ENCODE data around the gene GASK1A.
"Not testable (repeated sequence)": the region's sequence is repeated elsewhere in the genome, so short reads cannot be mapped to it uniquely, and the experiment has no call there.

Gene GASK1A

DNA sequence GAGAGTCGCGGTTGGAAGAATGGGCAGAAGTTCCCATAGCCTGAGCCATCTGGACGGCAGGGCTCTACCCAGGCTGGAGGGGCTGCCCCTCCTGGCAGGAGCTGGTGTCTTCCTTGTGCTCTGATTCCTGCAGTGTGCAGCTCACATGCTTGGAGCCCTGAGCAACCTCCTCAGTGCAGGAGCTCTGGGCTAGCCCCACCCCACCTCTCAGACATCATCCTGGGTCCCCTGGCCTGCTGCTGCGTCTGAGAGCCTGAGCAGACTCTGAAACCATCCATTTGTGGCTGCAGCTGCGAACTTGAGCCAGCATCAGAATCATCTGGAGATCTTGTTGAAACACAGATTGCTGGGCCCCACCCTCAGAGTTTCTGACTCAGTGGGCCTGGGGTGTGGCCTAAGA is 84.0 kb downstream of the GASK1A start:
- DNase-seq (ENCODE audit: low read depth) = no peak

DNA sequence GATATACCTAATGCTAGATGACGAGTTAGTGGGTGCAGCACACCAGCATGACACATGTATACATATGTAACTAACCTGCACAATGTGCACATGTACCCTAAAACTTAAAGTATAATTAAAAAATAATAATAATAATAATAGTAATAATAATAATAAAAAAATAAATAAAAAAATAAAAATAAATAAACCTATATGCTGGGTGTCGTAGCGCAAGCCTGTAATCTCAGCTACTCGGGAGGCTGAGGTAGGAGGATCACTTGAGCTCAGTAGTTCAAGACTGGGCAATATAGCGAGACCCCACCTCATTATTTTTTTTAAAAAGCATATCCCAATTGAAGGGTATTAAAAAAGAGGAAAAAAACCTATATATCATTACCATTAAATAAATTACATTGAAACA is 91.6 kb downstream of the GASK1A start:
- DNase-seq (ENCODE audit: low read depth) = not testable (repeated sequence)

DNA sequence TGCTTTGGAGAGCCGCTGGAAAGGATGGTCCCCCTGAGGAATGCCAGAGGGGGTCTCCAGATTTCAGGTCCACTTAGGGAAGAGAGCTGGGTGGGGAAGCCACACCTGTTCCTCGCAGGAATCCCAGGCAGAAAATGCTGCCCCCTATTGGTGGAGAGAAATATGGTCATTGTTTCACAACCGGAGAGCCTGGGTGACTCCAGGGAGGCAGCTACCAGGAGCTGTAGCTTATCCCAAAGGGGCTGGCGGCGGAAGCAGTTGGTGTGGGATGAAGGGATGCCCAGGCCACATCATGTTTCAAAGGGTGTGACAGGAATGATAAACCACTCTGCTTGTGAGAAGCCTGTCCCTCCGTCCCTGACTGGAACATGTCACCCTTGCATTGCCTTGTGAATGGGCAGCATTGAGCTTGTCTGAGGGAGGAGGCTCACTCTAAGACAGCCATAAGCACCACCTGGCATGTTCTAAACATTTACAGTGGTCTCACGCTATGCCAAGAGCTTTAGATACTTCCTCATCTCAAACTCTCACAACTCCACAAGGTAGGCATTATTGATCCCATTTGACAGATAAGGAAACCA is 92.3 kb downstream of the GASK1A start:
- DNase-seq (ENCODE audit: low read depth) = no peak

DNA sequence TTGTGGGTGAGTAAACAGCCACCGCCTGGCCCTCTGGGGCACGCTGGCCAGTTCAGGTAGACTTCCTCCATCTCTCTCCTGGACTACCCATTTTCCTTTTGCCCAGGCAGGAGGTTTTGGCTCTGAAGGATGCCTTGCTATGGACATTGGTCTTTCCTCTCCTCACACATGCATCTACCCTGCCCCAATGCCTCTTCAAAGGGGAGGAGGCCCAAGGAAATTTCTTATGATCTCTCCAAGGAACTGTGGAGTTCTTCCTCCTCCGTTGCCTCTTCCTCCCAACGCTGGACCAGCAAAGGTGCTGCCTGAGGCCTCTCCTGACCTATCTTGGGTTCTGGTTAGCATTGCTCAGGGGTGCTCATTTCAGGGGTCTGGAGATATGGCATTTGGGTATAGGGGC is 93.2 kb downstream of the GASK1A start:
- no peak for DNase-seq (ENCODE audit: low read depth)

DNA sequence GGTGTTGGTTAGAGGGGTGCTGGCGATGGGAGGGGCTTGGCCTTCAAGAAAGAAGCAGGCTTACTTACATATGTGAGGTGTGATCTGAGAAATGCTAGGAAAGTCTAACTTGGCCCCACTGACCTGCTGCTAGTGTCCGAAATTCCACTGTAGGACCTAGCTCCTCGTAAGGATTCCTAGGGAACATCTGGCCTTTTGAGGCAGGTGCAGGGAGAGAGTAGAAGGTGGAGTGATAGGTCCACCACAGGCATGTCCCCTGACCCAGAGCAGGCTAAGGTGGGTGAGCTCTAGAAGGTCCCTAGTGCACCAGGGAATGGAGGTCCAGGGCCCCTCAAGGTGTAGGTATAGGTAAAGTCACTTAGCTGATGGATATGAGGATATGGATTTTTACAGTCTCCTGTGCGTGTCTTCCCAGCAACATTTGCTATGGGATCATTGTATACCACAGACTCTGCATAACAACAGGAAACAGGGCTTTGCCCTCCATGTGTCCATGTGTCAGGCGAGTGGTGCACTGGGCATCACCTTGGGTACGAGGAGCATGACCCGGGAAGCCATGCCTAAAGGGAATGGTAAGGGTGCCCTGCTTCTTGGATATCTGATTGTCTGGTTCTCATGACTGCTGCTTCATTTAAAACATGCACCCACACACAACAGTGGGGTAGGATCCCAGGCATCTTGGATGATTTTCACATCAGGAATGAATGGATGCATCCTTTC is 94.2 kb downstream of the GASK1A start:
- DNase-seq (ENCODE audit: low read depth) = no peak

DNA sequence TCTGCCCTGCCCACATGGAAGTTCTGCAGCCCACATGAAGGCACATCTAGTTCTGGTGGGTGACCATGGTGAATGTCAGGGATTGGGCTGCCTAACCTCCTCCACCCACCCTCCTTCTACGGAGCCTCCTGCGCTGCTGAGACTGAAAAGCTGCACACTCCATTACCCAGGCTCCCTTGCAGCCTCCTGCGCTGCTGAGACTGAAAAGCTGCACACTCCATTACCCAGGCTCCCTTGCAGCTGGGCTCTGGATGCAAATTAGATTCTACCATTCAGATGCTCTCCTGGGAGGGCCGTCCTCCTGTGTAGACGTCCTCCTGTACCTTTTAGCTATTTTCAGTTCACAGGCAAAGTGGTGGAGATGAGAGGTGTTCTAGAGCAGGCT is 94.7 kb downstream of the GASK1A start:
- DNase-seq (ENCODE audit: low read depth) = no peak

DNA sequence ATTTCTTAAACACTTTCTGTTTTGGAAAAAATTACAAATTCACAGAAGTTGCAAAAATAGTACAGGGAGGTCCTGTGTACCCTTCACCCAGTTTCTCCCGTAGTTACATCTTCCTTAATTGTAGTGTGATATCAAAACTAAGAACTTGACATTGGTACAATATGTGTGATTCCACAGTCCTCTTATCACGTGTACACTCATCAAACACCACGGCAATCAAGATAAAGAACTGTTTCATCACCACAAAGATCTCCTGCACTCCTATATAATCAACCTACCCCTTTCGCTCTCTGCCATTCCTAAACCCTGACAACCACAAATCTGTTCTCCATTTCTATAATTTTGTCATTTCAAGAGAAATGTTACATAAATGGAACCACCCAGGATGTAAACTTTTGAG is 95.4 kb downstream of the GASK1A start:
- no peak for DNase-seq (ENCODE audit: low read depth)

DNA sequence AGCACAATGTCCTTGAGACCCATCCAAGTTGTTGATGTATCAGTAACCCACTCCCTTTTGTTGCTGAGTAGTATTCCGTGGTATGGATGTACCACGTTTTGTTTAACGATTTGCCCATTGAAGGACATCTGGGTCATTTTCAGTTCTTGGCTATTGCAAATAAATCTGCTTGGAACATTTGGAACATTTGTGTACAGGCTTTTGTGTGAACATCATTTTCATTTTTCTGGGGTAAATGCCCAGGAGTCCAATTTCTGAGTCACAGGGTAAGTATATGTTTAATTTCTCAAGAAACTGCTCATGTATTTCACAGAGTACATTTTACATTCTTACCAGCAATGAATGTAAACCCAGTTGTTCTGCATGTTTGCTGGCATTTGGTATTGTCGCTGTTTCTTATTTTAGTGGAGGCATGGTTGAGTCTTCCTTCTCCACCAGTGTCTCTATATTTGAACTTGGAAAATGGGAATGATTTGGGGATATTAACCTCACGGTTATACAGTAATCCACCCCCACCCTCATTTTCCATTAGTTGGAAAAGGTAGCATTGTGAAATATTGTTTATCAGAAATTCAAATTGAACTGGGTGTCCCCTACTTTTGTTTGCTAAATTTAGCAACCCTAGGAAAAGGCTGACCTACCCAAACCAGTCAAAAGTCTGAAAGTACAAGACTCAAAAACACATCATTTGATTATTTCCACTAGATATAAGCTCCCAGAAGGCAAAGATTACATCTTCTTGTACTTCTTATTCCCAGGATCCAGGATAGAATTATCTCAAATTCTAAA is 96.0 kb downstream of the GASK1A start:
- DNase-seq (ENCODE audit: low read depth) = no peak

DNA sequence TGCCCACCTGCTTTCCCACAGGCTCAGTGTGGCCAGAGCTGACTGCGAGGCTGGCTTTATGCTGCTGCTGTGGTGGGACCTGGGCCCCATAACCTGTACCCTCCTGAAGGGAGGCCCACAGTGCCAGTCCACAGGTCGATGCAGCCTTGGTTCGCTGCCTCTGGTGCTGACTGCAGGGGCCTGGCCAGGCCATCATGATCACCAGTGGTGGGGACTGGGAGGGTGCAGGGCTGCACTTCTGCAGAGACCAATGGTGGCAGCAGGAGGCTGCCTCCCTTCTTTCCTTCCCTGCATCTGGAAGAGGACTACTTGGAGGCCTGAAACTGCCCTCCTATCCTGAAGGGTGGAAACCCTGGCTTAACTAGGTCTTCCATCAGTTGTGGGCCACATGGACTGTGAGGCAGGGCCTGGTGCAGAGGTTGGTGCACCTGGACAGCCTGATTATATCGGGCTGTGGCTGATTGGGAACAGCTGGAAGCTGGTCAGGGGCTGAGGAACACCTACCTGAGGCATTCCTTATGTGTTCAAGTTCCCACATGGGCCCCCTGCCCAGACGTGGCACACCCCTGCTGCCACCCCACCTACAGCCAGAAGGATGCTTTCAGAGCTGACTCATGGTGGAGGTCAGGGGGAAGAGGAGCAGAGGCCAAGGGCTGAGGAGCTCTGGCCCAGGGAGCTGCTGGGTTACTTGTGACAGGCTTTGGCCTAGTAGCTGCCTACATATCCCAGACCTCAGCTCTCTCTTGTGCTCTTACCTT is 97.0 kb downstream of the GASK1A start:
- DNase-seq (ENCODE audit: low read depth) = no peak

DNA sequence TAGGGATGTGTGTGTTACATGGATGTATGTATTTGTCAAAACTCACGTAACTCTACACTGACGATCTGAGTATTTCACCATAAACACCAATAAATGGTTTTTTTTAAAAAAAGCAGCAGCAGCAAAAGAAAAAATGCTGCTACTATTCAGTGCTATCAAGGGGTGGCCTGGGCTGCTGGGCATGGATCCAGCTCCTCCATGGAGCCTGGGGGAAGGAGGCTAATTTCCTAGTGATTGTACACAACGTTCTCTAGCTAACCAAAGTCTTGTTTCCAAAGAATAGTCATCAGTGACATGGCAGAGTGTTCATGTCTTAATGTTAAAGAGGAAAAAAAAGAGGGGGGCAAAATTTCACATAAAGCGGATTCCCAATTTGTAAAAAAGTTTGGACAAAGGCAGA is 97.7 kb downstream of the GASK1A start:
- DNase-seq (ENCODE audit: low read depth) = no peak

DNA sequence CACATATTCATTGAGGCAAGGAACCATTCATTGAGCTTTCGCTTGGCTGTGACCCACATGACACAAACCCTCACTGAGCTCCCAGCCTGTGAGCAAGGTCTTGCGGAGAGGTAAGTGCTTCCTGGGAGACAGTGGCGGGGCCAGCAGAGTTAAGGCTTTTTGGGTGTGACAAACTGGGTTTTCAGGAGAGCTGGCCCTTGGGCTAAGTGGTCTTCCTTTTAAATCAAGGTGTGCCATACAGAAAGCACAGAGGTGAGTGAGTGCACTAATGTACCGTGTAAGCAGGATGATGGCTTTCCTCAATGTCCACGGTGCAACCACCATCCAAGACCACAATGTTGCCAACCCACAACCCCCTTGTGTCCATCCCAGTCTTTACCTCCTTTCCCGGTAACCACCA is 98.2 kb downstream of the GASK1A start:
- DNase-seq (ENCODE audit: low read depth) = no peak

DNA sequence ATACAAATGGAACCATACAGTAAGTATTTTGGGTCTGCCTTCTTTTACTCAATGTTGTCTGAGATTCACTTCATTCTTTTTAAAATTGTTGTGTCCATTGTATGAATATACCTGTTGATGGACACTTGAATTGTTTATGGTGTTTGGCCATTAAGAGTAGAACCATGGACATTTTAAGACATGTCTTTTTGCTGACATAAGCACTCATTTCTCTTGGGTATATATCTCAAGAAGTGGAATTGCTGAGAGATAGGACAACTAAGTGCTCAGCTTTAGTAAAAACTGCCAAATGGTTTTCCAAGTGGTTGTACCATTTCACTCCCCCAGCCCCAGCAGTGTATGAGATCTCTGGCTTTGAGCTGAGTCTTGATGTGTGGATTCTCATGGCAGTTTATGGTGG is 98.6 kb downstream of the GASK1A start:
- no peak for DNase-seq (ENCODE audit: low read depth)

DNA sequence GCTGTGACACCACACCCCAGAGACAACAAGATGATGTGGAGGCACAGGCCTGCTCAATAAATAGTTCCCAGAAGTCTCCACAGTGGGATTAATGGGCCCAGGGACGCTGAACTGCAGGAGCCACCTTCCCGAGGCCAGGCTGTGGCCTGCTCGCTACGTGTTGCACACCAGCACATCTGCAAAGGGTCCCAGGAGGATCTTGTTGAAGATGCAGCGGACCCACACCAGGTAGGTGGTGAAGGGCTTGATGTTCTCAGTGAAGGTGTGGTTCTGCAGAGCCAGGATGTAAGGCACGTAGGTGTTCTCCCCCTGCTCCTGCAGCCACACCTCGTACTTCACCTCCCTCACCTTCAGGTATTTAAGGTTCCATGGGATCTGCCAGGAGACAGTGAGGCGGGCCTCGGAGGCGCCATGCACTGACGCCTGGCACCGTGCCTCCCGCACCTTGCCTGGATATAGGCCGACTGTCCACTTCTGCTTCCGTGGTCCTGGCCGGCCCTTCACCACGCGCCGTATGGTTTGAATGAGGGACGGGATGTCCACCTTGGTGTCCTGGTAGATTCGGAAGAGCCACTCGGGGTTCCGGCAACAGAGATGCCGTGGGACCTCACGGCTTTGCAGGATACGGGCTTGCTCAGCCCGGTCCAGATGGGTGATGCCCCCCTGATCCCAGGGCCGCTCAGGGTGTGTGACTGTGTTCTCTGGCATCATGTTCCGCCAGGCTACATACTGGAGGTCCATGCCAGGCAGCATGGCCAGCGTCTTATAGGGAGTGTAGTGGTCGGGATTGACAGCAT is 100.6 kb downstream of the GASK1A start:
- DNase-seq (ENCODE audit: low read depth) = no peak

DNA sequence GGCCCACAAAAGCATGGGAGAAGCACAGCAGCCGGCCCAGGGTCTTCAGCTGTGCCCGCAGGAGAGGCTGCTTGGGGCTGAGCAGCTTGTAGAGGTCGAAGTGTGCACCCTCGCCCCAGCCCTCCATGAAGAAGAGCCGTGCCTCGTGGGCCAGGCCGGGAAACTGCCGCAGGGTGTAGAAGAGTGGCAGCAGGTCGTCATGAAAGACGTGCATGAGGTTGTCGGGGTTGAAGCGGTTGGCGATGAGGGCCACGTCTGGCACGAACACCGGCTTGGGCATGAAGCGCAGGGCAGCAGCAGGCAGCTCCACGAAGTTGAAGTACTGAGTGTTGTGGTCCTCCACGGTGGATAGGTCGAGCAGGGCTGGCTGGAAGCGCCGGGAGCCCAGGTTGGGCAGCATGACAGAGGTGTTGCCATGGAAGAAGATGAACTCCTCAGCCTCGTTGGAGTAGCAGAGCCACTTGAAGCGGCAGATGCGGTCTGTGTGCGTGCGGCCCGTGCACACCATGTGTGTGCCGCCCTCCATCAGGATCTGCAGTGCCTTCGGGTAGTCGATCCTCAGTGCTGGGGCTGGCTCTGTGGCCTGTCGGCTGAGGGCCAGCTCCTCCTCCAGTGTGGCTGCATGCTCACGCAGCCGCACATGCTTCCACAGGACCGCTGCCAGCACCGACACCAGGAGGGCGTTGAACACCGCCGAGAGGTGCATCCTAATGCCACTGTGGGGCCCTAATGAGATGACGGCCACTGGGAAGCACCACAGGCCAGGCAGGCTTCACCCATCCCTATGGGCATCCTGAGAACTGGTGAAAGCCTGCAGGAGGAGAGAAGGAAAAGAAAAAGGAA is 101.8 kb downstream of the GASK1A start:
- DNase-seq (ENCODE audit: low read depth) = no peak

DNA sequence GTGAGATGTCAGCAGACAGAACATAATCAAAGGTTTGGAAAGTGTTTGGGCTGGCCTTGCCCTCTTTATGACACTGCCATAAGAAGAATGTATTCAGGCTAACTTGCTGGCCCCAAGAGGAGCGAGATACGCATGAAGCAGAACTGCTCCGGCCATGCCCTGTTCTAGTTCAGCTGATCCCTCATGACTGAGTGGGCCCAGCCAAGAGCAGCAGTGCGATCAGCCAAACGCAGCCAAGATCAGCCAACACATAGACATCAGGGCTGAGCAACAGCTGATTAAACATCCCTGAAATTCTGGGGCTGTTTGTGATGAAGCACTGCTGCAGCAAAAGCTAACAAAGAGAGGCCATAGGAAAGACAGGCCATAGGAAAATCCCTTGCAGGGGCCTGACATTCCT is 102.7 kb downstream of the GASK1A start:
- DNase-seq (ENCODE audit: low read depth) = no peak

DNA sequence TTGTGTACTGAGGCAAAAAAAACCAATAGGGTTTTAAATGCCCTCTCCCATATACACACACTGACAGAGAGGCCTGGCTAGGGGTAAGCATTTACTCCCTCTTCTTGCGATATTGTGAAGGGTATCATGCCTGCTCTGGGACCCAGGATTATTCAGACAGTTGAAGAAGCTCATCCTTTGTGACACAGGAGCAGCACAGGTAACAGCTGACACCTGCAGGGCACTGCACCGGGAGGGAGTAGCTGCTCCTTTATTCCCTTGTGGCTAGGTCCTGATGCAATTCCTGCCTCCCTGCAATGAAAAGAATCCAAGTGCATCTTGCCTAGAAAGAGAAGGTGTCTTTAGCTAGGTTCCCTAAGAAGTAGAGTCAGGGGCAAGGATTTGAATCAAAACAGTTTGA is 103.3 kb downstream of the GASK1A start:
- no peak for DNase-seq (ENCODE audit: low read depth)

DNA sequence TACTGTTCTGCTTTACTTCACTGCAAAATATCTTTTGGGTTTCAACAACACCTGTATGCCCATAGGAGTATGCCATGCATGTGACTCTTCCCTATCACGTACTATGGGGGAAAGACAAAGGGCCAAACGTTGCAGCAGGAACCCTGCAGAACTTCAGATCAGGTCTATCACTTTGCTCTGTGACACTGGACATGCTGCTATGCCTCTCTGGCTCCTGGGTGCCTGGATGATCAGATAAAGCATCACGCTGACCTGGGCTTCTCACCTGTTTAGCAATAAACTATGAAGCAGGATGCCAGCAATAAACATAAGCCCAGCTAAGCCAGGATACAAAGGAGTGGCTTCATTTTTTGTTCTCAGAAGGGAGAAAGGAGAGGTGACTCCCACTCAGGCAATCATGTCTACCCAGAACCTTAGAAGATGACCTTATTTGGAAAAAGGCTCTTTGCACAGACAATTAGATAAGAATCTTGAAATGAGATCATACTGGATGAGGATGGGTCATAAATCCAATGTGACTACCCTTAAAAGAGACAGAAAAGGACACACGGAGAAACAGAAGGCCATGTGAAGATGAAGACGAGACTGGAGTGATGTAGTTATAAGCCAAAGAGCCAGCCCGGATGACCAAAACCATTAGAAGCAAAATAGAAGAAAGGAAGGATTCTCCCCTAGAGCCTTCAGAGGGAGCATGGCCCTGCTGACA is 107.5 kb downstream of the GASK1A start:
- DNase-seq (ENCODE audit: low read depth) = no peak

DNA sequence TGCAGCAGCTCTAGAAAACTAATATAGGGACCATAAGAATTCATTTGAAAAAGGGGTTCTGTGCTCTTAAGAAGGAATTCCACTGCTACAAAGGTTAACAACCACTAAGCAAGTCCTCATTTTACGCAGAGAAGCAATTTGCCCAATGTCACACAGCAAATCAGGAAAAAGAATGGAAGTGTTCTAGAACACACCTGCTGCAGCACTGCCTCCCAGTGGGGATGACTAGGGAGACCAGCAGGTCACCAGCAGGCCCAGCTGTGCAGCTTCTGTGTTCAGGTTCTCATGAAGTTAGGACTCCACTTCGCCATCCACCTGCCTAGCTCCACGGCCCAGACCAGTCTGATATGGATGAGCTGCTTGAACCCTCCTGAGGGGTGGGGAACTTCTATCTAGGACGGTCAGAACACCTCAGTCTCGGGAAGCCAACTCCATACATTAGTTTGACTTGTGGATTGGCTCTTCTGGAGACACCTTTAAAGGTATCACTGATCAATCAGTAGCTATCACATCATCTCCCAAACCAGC is 108.2 kb downstream of the GASK1A start:
- DNase-seq (ENCODE audit: low read depth) = no peak

DNA sequence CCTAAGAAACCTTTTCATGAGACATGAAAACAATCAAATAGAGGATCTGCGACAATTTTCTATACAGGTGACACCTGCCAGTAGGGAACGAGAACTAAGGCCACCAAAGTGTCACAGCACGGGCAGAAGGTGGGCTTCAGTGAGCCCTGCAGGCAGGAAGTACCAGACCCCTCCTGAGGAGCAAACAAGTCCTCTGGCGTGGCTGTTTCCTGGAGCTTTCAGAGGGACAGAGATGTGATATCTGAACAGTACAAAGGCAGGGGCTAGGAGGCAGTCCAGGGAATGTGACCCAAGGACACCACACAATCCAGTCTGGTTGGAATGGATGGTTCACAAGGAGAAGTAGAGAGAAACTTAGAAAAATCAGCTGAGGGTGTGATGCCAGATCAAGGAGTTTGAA is 110.0 kb downstream of the GASK1A start:
- no peak for DNase-seq (ENCODE audit: low read depth)

DNA sequence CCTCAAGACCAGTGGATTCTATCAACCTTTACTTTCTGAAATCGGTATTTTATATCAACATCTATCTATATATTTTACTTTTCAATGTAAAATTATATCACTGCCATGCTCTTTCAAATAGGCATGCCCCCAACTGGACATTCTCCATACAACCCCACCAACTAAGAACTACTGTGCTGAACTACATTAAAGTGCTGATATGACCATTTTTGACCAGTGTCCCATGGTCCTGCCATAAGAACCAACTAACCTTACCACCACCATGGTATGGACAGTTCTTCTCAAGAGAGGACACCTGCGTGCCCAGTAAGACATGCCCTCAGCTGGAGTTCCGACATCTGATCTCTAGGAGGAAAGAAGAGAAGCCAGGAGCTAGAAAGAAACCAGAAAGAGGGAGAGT is 111.1 kb downstream of the GASK1A start:
- no peak for DNase-seq (ENCODE audit: low read depth)
